ENCODE data around the gene PTGDS. TPM values are rescaled to one million over a fixed set of nuclear protein-coding genes. Genes with fewer than 3 reads are reported as not detected.
A peak's percentile ranks its signal among the peaks of the same experiment; 100 is the strongest.
"Not testable (repeated sequence)": the region's sequence is repeated elsewhere in the genome, so short reads cannot be mapped to it uniquely, and the experiment has no call there.

PTGDS gene
- total RNA-seq, 3 donors from 2014 or later, result 46.7 to 72.6 (median 48.2) TPM

GRCh38 chr9:137000177-137000930 is 23.1 kb downstream of the PTGDS start:
- intact Hi-C loops (cut with DNase I; ENCODE audit: low total_unique reads), result no loop called here
- TF ChIP-seq CTCF (IDR thresholded peaks at IDR 0.05) (no peak), POLR2A (IDR thresholded peaks at IDR 0.05) (no peak), POLR2AphosphoS5 (IDR thresholded peaks at IDR 0.05) (no peak)
- H3K4me3 ChIP-seq, result no peak overlapping the region
- H3K4me1 ChIP-seq, result peaks cover 3 to 15% of the 10 kb centered on the region in 2 donors
- H3K27me3 ChIP-seq, result no peaks in the 10 kb centered on the region
- H3K9me3 ChIP-seq, result peaks cover 0 to 6% of the 10 kb centered on the region in 2 donors
- peak overlapping the region; percentile 17 to 25 for H3K27ac ChIP-seq
- DNase-seq (ENCODE audit: low spot score in 2 of 2), result no peak
- H3K36me3 ChIP-seq, result no peaks in the 10 kb centered on the region

- no peak overlapping the region for H3K4me3 ChIP-seq
- intact Hi-C loops (cut with DNase I; ENCODE audit: low total_unique reads), result no loop called here
- TF ChIP-seq CTCF (IDR thresholded peaks at IDR 0.05) (no peak), POLR2AphosphoS5 (IDR thresholded peaks at IDR 0.05) (no peak), POLR2A (IDR thresholded peaks at IDR 0.05) (no peak)
- H3K9me3 ChIP-seq, result peaks cover 0 to 6% of the 10 kb centered on the region in 2 donors
- H3K27ac ChIP-seq, result no peak overlapping the region
- DNase-seq (ENCODE audit: low spot score in 2 of 2), result no peak
- H3K4me1 ChIP-seq, result no peaks in the 10 kb centered on the region
- H3K36me3 ChIP-seq, result no peaks in the 10 kb centered on the region
- no peaks in the 10 kb centered on the region for H3K27me3 ChIP-seq
Measured at GRCh38 chr9:137001857-137002645, 24.7 kb downstream of the PTGDS start.

GRCh38 chr9:137002646-137003041 is 25.3 kb downstream of the PTGDS start:
- no peaks in the 10 kb centered on the region for H3K27me3 ChIP-seq
- DNase-seq (ENCODE audit: low spot score in 2 of 2), result no peak
- peaks cover 0 to 6% of the 10 kb centered on the region in 2 donors for H3K9me3 ChIP-seq
- H3K4me3 ChIP-seq, result no peak overlapping the region
- H3K36me3 ChIP-seq, result no peaks in the 10 kb centered on the region
- no peak overlapping the region for H3K27ac ChIP-seq
- intact Hi-C loops (cut with DNase I; ENCODE audit: low total_unique reads), result loop anchor here (1.0 kb wide), 1 partner anchor 41 kb away; no protein-coding TSS in a partner anchor
- H3K4me1 ChIP-seq, result no peaks in the 10 kb centered on the region
- no peak for TF ChIP-seq POLR2A (IDR thresholded peaks at IDR 0.05)
- TF ChIP-seq POLR2AphosphoS5 (IDR thresholded peaks at IDR 0.05), result no peak
- no peak for TF ChIP-seq CTCF (IDR thresholded peaks at IDR 0.05)

- H3K27me3 ChIP-seq; DNase-seq (ENCODE audit: low spot score in 2 of 2); H3K4me3 ChIP-seq; H3K9me3 ChIP-seq; H3K36me3 ChIP-seq; H3K27ac ChIP-seq; intact Hi-C loops (cut with DNase I; ENCODE audit: low total_unique reads); H3K4me1 ChIP-seq: not testable (repeated sequence)
- TF ChIP-seq CTCF (IDR thresholded peaks at IDR 0.05), result peak in 2 of 3 donors; percentile 15 to 31
Measured at GRCh38 chr9:137004285-137004684, 27.0 kb downstream of the PTGDS start.

All from breast epithelium (tissue), 4 donors.